Measurements from ENCODE around the gene STAB2. TPM values are rescaled to one million over a fixed set of nuclear protein-coding genes. Genes with fewer than 3 reads are reported as not detected.

STAB2 gene
- total RNA-seq, 1 donor from 2014 or later = 0.25 TPM

GRCh38 chr12:103716517-103717196 is 129.6 kb downstream of the STAB2 start:
- ATAC-seq (no peak), DNase-seq (no peak)
- intact Hi-C loops (cut with micrococcal nuclease) = no loop called here

GRCh38 chr12:103725398-103725797 is 138.3 kb downstream of the STAB2 start:
- DNase-seq (no peak), ATAC-seq (no peak)
- intact Hi-C loops (cut with micrococcal nuclease) = no loop called here

GRCh38 chr12:103727638-103728037 is 140.6 kb downstream of the STAB2 start:
- ATAC-seq (no peak), DNase-seq (no peak)
- intact Hi-C loops (cut with micrococcal nuclease) = no loop called here

- DNase-seq (no peak), ATAC-seq (no peak)
- intact Hi-C loops (cut with micrococcal nuclease) = no loop called here
These were observed 141.2 kb downstream of the STAB2 start for GRCh38 chr12:103728323-103728722.

GRCh38 chr12:103729499-103729898 is 142.4 kb downstream of the STAB2 start:
- DNase-seq (no peak), ATAC-seq (no peak)
- intact Hi-C loops (cut with micrococcal nuclease) = no loop called here

GRCh38 chr12:103731539-103731938 is 144.5 kb downstream of the STAB2 start:
- DNase-seq (no peak), ATAC-seq (no peak)
- intact Hi-C loops (cut with micrococcal nuclease) = no loop called here

- ATAC-seq = no peak
- intact Hi-C loops (cut with micrococcal nuclease) = no loop called here
- DNase-seq = no peak
These were observed 147.8 kb downstream of the STAB2 start for GRCh38 chr12:103734863-103735262.

- intact Hi-C loops (cut with micrococcal nuclease) = no loop called here
- DNase-seq = no peak
- no peak for ATAC-seq
These were observed 148.2 kb downstream of the STAB2 start for GRCh38 chr12:103735291-103735690.

- no peak for DNase-seq
- intact Hi-C loops (cut with micrococcal nuclease) = no loop called here
- no peak for ATAC-seq
These were observed 149.5 kb downstream of the STAB2 start for GRCh38 chr12:103736572-103736971.

- no peak for DNase-seq
- intact Hi-C loops (cut with micrococcal nuclease) = no loop called here
- ATAC-seq = no peak
These were observed 150.8 kb downstream of the STAB2 start for GRCh38 chr12:103737881-103738280.

GRCh38 chr12:103742349-103742932 is 155.4 kb downstream of the STAB2 start:
- peak; percentile 36 for DNase-seq
- ATAC-seq = peak; percentile 78
- intact Hi-C loops (cut with micrococcal nuclease) = no loop called here

GRCh38 chr12:103743788-103744187 is 156.7 kb downstream of the STAB2 start:
- no peak for ATAC-seq

GRCh38 chr12:103745962-103746361 is 158.9 kb downstream of the STAB2 start:
- ATAC-seq (peak; percentile 44), DNase-seq (no peak)
- intact Hi-C loops (cut with micrococcal nuclease) = no loop called here

More at GRCh38 chr12:103743788-103744187, 156.7 kb downstream of the STAB2 start:
- intact Hi-C loops (cut with micrococcal nuclease) = no loop called here
- DNase-seq = no peak

- no peak for DNase-seq
- no peak for ATAC-seq
- intact Hi-C loops (cut with micrococcal nuclease) = no loop called here
These were observed 160.9 kb downstream of the STAB2 start for GRCh38 chr12:103748002-103748401.

- ATAC-seq (no peak), DNase-seq (no peak)
- intact Hi-C loops (cut with micrococcal nuclease) = no loop called here
These were observed 161.8 kb downstream of the STAB2 start for GRCh38 chr12:103748875-103749274.

GRCh38 chr12:103751171-103751570 is 164.1 kb downstream of the STAB2 start:
- DNase-seq (no peak), ATAC-seq (peak; percentile 30)
- intact Hi-C loops (cut with micrococcal nuclease) = no loop called here

- DNase-seq = no peak
- intact Hi-C loops (cut with micrococcal nuclease) = no loop called here
- peak; percentile 78 for ATAC-seq
These were observed 164.5 kb downstream of the STAB2 start for GRCh38 chr12:103751600-103751999.

GRCh38 chr12:103755425-103755824 is 168.4 kb downstream of the STAB2 start:
- intact Hi-C loops (cut with micrococcal nuclease) = no loop called here
- ATAC-seq (no peak), DNase-seq (no peak)

- intact Hi-C loops (cut with micrococcal nuclease) = no loop called here
- ATAC-seq (no peak), DNase-seq (no peak)
These were observed 169.4 kb downstream of the STAB2 start for GRCh38 chr12:103756443-103756842.

GRCh38 chr12:103757248-103757647 is 170.2 kb downstream of the STAB2 start:
- intact Hi-C loops (cut with micrococcal nuclease) = no loop called here
- ATAC-seq (no peak), DNase-seq (no peak)

Measured in left ventricle myocardium superior (tissue), 1 donor.